VCaP (cell line): ENCODE measurements around the gene NTHL1.

Experiments
- H3K27ac ChIP-seq: fragments of 450-650 bp; 2 replicates; pipeline ENCODE4 v1.5.1; 2017
- TF ChIP-seq, protein P1 (sequence below): fragments of 450-650 bp; conservative IDR thresholded peaks from 2 replicates; pipeline ENCODE4 v1.5.1; 2017; ENCODE audit warnings: mild to moderate bottlenecking, moderate library complexity

NTHL1 gene

DNA sequence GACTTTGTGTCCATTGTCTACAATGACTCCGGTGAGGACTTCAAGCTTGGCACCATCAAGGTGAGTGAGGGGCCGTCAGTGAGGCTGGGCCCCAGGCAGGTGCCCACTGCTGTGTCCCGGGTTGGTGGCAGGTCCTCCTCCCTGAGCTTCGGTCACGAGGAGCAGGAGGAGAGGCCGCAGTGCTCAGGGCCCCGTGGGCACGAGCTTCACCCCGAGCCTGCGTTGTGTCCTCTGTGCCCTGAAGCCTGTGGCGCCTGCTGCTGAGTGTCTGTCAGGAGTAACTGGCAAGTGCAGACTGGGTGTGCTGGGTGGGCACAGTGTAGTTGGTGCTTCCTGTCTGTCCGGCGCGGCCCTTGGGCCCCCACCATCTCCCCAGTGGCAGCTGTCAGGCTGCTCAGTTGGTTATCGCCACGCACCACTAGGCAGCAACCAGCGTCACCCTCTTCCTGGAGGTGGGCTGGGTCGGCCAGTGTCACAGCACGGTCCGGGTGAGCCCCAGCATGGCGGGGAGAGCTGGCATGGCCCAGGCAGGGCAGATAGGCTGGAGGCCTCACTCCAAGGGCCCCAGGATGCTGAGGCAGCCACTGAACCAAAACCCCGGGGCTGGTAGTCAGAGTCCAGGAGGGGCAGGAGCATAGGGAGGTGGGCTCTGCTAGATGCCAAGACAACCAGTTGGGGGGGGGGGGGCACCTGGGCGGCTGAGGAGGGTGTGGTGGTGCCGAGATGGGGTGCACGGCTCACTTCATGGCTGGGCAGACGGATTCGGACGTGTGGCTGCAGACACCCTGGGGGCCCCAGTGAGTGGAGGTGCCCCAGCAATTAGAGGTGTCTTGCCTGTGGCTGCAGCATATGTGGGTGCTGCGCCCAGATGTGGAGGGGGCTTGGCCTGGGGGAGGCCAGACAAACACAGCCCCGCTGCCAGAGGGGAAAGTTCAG, 39.4 kb upstream of the NTHL1 start:
- no peak overlapping the region for H3K27ac ChIP-seq

DNA sequence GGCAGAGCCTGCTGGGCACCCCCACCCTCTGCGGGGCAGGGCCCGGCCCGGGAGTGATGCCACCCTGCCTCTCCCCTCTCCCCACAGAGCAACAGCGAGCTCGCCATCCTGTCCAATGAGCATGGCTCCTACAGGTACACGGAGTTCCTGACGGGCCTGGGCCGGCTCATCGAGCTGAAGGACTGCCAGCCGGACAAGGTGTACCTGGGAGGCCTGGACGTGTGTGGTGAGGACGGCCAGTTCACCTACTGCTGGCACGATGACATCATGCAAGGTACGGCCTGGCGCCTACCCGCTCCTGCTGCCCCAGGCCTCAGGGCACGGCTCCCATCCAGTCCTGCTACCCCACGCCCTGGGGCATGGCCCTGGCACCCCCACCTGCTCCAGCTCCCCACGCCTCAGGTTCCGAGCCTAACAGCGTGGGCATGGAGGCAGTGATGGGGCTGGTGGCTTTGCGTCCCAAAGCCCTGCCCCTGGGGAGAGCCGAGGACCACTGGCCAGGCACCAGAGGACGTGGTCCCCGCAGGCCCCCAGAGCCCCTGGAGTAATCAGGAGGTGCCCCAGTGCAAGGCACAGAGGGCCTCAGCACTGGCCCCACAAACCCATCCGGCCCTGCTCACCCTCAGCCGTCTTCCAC, 38.6 kb upstream of the NTHL1 start:
- TF ChIP-seq, protein P1, sequence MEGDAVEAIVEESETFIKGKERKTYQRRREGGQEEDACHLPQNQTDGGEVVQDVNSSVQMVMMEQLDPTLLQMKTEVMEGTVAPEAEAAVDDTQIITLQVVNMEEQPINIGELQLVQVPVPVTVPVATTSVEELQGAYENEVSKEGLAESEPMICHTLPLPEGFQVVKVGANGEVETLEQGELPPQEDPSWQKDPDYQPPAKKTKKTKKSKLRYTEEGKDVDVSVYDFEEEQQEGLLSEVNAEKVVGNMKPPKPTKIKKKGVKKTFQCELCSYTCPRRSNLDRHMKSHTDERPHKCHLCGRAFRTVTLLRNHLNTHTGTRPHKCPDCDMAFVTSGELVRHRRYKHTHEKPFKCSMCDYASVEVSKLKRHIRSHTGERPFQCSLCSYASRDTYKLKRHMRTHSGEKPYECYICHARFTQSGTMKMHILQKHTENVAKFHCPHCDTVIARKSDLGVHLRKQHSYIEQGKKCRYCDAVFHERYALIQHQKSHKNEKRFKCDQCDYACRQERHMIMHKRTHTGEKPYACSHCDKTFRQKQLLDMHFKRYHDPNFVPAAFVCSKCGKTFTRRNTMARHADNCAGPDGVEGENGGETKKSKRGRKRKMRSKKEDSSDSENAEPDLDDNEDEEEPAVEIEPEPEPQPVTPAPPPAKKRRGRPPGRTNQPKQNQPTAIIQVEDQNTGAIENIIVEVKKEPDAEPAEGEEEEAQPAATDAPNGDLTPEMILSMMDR, result no peak
- no peak overlapping the region for H3K27ac ChIP-seq

More for the DNA sequence above, 39.4 kb upstream of the NTHL1 start:
- TF ChIP-seq, protein P1, result no peak

- H3K27ac ChIP-seq, result no peak overlapping the region
Measured at GRCh38 chr16:2085669-2086068, 38.0 kb upstream of the NTHL1 start.

GRCh38 chr16:2084895-2085625, 37.4 kb upstream of the NTHL1 start:
- TF ChIP-seq, protein P1, result no peak
- no peak overlapping the region for H3K27ac ChIP-seq

More at GRCh38 chr16:2085669-2086068, 38.0 kb upstream of the NTHL1 start:
- TF ChIP-seq, protein P1, result no peak

DNA sequence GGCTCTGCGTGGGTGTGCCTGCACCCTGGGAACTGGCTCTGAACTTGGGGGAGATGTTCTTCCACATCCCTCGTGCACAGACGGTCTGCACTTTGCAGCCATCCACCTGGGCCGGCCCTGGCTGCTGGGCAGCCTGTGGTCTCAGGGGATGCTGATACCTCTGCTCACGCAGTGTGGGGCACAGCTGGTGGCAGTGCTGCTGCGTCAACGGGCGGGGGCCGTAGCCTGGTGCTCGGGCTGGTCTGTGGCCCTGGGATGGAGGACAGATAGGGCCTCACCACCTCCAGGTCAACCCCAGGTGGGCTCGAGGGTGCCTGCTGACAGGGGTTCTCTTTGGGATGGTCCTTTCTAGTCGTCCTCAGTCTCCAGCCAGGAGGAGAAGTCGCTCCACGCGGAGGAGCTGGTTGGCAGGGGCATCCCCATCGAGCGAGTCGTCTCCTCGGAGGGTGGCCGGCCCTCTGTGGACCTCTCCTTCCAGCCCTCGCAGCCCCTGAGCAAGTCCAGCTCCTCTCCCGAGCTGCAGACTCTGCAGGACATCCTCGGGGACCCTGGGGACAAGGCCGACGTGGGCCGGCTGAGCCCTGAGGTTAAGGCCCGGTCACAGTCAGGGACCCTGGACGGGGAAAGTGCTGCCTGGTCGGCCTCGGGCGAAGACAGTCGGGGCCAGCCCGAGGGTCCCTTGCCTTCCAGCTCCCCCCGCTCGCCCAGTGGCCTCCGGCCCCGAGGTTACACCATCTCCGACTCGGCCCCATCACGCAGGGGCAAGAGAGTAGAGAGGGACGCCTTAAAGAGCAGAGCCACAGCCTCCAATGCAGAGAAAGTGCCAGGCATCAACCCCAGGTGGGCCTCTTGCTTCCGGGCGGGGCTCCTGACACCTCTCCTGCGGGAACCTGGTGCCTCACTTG, 36.5 kb upstream of the NTHL1 start:
- TF ChIP-seq, protein P1, result no peak
- no peak overlapping the region for H3K27ac ChIP-seq

- H3K27ac ChIP-seq, result no peak overlapping the region
- TF ChIP-seq, protein P1, result no peak
Measured at GRCh38 chr16:2083409-2083808, 35.8 kb upstream of the NTHL1 start.
